ENCODE results near the gene MCC. TPM values are rescaled to one million over a fixed set of nuclear protein-coding genes. Genes with fewer than 3 reads are reported as not detected.

MCC gene
- total RNA-seq, 1 donor from 2014 or later = 22.7 TPM

DNA sequence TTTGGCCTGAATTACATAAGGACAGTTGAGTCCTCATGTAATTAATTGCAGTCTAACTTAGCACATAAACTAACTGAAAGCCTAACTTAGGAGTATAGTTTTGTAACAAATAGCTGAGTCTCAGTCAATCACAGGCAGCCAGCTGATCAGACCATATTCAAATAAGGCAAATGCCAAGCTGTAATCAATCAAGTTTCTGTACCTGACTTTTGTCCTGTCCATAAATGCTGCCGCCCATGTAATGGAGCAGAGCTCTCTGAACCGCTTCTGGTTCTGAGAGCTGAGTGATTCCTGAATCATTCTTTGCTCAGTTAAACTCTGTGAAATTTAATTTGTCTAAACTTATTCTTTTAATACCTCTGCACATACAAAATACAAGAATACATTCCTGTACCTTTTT is 158.3 kb downstream of the MCC start:
- H3K27ac Mint-ChIP-seq (ENCODE audit: unreplicated experiment) = no peak overlapping the region
- TF ChIP-seq, protein P1, sequence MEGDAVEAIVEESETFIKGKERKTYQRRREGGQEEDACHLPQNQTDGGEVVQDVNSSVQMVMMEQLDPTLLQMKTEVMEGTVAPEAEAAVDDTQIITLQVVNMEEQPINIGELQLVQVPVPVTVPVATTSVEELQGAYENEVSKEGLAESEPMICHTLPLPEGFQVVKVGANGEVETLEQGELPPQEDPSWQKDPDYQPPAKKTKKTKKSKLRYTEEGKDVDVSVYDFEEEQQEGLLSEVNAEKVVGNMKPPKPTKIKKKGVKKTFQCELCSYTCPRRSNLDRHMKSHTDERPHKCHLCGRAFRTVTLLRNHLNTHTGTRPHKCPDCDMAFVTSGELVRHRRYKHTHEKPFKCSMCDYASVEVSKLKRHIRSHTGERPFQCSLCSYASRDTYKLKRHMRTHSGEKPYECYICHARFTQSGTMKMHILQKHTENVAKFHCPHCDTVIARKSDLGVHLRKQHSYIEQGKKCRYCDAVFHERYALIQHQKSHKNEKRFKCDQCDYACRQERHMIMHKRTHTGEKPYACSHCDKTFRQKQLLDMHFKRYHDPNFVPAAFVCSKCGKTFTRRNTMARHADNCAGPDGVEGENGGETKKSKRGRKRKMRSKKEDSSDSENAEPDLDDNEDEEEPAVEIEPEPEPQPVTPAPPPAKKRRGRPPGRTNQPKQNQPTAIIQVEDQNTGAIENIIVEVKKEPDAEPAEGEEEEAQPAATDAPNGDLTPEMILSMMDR (IDR thresholded peaks at IDR 0.05; ENCODE audit: unreplicated experiment) = no peak
- H3K36me3 Mint-ChIP-seq (ENCODE audit: low read depth, unreplicated experiment) = no peaks in the 10 kb centered on the region
- H3K9me3 Mint-ChIP-seq (ENCODE audit: unreplicated experiment) = no peaks in the 10 kb centered on the region
- peaks cover 10% of the 10 kb centered on the region for H3K4me1 Mint-ChIP-seq (ENCODE audit: unreplicated experiment)
- no peak for DNase-seq (ENCODE audit: low spot score)
- no peaks in the 10 kb centered on the region for H3K27me3 Mint-ChIP-seq (ENCODE audit: unreplicated experiment)
- H3K4me3 Mint-ChIP-seq (ENCODE audit: unreplicated experiment) = no peak overlapping the region

DNA sequence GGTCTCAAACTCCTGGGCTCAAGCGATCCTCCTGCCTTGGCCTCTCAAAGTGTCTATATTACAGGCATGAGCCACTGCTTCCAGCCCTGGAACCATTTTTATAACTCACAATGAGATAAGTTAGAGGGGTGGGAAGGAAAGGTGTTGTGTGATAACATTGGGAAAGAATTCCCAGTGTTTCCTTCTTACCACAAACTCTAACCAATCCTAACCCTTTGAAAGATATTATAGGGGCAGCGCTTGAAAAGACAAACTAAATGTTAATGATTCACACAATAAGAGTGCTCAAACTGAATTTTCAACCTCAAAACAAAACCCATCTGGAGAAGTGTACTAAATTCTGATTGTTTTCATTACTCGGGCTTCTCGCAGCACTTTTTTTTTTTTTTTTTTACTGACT is 163.2 kb downstream of the MCC start:
- Mint-ChIP-seq H3K9me3 (ENCODE audit: unreplicated experiment) (no peaks in the 10 kb centered on the region), H3K36me3 (ENCODE audit: low read depth, unreplicated experiment) (no peaks in the 10 kb centered on the region), H3K4me3 (ENCODE audit: unreplicated experiment) (no peak overlapping the region), H3K4me1 (ENCODE audit: unreplicated experiment) (peaks cover 2% of the 10 kb centered on the region), H3K27me3 (ENCODE audit: unreplicated experiment) (no peaks in the 10 kb centered on the region), H3K27ac (ENCODE audit: unreplicated experiment) (no peak overlapping the region)
- TF ChIP-seq, protein P1 (IDR thresholded peaks at IDR 0.05; ENCODE audit: unreplicated experiment) = no peak
- DNase-seq (ENCODE audit: low spot score) = no peak

DNA sequence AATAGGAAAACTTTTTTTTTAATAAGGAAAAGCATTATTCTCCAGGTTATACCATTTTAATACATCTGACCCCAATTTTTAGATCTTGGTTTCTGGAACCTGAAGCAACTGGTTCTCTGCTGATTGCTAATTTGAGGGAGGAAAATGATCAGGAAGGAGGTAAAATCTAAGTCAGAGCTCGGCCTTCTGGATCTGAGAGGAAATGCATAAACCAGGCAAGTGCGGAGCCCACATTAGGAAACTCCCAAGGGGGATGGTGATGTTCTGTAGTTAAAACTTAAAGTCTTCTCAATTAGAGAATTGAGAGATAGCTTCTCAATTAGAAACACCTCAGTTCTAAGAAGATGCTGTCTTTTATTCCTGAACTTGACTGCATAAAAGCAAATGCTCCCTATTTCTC is 167.0 kb downstream of the MCC start:
- Mint-ChIP-seq H3K4me3 (ENCODE audit: unreplicated experiment) (no peak overlapping the region), H3K27me3 (ENCODE audit: unreplicated experiment) (no peaks in the 10 kb centered on the region), H3K27ac (ENCODE audit: unreplicated experiment) (no peak overlapping the region), H3K4me1 (ENCODE audit: unreplicated experiment) (peaks cover 2% of the 10 kb centered on the region), H3K36me3 (ENCODE audit: low read depth, unreplicated experiment) (no peaks in the 10 kb centered on the region), H3K9me3 (ENCODE audit: unreplicated experiment) (no peaks in the 10 kb centered on the region)
- TF ChIP-seq, protein P1 (IDR thresholded peaks at IDR 0.05; ENCODE audit: unreplicated experiment) = no peak
- no peak for DNase-seq (ENCODE audit: low spot score)

DNA sequence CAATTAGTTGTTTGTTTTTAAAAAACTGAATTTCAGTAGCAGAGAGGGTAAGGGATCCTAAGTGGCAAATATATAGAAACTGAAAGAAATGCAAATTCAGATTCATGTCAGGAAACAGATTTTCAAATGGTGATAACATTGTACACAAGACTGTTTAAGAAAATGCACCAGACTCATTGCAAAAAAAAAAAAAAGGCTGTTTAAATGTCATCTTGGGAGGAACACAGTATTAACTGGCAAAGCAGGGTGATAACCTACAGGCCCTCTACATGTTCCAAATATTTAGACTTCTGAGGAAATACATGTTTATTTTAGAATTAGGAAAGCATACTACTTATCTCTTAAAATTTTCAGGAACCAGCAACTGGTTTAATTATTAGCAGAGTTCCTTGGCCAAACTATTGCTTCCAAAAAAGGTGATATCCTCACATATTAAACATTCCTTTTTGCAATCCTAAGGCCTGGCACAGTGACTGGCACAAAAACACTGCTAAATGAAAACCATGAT is 167.9 kb downstream of the MCC start:
- TF ChIP-seq, protein P1 (IDR thresholded peaks at IDR 0.05; ENCODE audit: unreplicated experiment) = no peak
- Mint-ChIP-seq H3K27ac (ENCODE audit: unreplicated experiment) (no peak overlapping the region), H3K4me1 (ENCODE audit: unreplicated experiment) (peaks cover 2% of the 10 kb centered on the region), H3K27me3 (ENCODE audit: unreplicated experiment) (no peaks in the 10 kb centered on the region), H3K9me3 (ENCODE audit: unreplicated experiment) (no peaks in the 10 kb centered on the region), H3K36me3 (ENCODE audit: low read depth, unreplicated experiment) (no peaks in the 10 kb centered on the region), H3K4me3 (ENCODE audit: unreplicated experiment) (no peak overlapping the region)
- no peak for DNase-seq (ENCODE audit: low spot score)

DNA sequence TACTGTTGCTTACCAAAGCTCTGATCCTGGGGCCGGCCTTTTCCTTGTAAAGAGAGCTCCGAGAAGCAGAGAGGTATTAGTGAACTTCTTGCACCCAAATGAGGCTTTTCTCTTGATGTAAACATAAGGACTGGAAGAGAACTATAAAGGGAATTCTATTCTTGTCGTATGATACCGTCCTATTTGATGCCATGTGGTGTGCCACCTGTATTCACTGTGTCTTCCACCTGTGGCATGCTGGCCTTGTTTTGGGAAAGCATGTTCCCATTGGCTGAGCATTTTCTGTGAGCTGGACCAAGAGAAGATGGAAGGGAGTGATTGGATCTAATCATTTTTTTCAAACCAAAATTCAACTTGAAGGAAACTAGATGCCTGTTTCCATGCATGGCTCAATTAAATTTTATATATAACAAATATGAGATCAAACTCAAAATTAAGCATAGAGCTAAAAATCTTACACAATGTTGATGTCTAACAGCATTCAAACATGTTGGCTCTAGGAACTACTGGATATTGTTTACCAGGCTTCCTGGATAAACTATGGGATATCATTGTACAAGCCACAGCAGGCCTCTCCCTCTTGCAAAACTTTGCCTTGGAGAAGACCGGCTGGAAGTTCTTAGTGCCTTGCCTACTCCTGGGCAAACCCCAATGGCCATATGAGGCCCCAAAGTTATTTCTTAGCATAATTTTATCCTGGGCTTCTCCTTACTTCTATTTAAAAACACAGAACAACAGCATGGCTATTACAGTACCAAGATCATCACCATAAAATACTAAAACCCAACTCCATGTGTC is 168.8 kb downstream of the MCC start:
- TF ChIP-seq, protein P1 (IDR thresholded peaks at IDR 0.05; ENCODE audit: unreplicated experiment) = no peak
- no peak for DNase-seq (ENCODE audit: low spot score)
- Mint-ChIP-seq H3K4me3 (ENCODE audit: unreplicated experiment) (no peak overlapping the region), H3K27ac (ENCODE audit: unreplicated experiment) (no peak overlapping the region), H3K4me1 (ENCODE audit: unreplicated experiment) (peaks cover 2% of the 10 kb centered on the region), H3K36me3 (ENCODE audit: low read depth, unreplicated experiment) (no peaks in the 10 kb centered on the region), H3K9me3 (ENCODE audit: unreplicated experiment) (no peaks in the 10 kb centered on the region), H3K27me3 (ENCODE audit: unreplicated experiment) (no peaks in the 10 kb centered on the region)

Data from endothelial cell (in vitro differentiated cells).